Fibroblast of skin of right quadriceps (primary cell): ENCODE results near the gene PACS2.
"Not testable (repeated sequence)": the region's sequence is repeated elsewhere in the genome, so short reads cannot be mapped to it uniquely, and the experiment has no call there.

Source experiments
- DNase-seq: peaks from one replicate; pipeline ENCODE4 v3.0.0-alpha.2; 2013

The PACS2 gene

DNA sequence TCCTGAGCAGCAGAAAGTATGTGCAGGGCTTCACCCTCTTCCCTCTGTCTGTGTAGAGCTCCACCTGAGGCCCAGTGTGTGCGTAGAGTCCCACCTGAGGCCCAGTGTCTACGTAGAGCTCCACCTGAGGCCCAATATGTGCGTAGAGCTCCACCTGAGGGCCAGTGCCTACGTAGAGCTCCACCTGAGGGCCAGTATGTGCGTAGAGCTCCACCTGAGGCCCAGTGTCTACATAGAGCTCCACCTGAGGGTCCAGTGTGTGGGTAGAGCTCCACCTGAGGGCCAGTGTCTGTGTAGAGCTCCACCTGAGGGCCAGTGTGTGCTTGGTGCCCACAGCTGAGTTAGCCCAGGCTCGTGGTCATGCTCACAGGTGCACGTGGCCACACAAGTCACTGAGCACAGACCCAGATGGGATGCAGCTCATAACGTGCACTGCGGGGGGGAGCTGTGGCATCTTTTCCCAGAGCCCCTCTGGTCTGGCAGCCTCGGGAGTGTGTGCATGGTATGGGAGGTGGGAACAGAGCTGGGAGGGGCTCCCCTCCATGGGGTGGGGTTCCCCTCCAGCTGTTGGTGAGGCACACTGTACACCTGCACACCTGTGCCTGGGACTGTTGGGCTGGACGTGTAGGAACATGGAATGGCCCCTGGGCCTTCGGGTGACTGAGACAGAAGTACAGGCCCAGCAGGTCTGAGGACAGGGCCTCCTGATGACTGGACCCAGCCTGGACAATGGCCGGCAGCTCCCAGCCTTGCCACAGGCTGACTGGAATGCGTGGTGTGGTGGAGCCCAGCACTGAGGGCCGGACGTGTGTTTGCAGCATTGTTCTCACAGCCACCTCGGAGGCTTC, 20.1 kb downstream of the PACS2 start:
- DNase-seq = no peak

DNA sequence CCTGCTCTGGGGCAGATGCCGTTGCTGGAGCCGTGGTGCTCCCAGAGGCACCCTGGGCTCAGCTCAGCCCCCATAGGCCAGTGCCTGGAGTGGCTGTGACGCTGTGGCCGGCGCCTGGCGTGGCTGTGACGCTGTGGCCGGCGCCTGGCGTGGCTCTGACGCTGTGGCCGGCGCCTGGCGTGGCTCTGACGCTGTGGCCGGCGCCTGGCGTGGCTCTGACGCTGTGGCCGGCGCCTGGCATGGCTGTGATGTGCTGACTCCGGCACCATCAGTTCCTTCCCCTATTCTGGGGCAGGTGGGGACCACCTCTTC, 20.6 kb downstream of the PACS2 start:
- not testable (repeated sequence) for DNase-seq

DNA sequence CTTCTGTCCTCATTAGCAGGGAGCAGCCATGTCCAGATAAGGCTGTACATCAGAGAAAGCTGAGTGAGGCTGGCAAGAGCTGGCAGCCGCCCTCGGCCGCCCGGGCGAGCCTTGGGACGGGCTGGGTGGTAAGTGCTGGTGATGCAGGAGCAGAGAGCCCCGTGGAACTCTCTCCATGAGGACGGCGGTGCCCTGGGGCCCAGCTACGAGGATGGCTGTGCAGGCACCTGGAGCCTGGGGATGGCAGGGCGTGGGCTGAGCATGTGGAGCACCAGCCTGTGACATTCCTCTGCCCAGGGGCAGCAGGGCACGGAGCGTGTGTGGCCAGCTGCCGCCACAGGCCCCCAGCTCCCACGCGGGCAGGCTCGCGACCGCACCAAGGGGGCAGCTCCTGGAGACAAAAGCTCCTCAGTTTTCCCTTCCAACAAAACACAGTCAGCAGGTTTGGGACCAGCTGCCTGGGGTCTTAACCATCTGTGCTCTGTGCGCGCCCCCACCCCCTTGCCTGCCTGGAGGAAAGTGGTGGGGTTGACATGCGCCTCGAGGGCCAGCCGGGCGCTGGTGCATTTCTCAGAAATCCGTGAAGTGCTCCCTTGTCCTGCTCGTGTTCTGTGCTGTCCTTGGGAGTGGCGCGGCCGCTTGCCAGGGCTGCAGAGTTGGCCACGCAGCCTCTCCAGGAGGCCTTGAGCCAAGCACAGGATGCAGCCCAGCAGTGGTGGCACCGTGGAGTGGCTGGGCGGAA, 21.4 kb downstream of the PACS2 start:
- no peak for DNase-seq

DNA sequence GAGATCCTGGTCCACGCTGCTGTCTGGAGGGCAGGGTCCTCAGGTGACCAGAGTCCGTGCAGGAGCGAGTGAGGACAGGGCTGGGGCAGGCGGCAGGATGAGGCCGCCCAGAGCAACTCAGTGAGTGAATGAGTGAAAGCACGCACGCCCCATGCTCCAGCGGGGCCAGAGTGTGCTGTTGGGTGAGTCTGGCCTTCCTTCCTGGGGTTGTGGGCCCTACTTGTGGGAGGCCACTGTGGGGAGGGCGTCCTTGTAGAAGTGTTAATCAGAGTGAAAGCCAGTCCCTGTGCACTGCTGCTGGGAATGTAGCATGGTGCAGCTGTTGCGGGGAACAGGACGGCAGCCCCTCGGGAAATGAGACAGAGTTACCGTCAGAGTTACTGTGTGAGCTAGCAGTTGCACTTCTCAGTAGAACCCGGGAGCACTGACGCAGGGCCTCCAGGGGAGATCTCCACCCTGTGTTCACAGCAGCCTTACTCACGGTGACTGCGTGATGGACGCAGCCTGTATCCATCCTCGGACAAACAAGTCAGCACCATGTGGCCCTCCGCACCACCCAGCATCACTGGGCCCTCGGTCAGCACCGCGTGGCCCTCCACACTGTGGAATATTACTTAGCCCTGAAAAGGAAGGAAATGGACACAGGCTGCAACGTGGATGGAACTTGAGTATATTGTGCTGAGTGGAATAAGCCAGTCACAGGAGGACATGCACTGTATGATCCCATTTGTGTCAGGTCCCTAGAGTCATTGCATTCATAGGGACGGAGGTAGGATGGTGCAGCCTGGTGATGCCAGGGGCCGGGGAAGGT, 22.1 kb downstream of the PACS2 start:
- no peak for DNase-seq

DNA sequence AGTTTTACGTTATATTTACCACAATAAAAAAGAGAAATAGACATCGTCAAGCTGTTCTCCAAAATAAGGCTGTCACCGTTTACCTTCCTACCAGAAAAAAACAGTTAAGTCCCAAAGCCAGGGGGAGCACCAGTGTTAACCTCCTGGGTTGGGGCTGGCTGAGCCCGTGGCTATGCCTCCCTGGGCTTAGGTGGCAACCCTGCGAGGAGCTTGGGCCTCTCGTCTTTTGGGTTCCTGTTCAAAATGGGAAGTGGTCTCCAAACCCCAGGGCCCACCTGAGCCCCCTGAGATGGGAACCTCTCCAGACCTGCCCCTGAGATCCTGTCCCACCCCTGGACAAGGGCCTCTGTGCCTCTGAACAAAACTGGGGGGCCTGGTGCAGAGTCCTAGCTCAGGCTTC, 22.9 kb downstream of the PACS2 start:
- DNase-seq = no peak

DNA sequence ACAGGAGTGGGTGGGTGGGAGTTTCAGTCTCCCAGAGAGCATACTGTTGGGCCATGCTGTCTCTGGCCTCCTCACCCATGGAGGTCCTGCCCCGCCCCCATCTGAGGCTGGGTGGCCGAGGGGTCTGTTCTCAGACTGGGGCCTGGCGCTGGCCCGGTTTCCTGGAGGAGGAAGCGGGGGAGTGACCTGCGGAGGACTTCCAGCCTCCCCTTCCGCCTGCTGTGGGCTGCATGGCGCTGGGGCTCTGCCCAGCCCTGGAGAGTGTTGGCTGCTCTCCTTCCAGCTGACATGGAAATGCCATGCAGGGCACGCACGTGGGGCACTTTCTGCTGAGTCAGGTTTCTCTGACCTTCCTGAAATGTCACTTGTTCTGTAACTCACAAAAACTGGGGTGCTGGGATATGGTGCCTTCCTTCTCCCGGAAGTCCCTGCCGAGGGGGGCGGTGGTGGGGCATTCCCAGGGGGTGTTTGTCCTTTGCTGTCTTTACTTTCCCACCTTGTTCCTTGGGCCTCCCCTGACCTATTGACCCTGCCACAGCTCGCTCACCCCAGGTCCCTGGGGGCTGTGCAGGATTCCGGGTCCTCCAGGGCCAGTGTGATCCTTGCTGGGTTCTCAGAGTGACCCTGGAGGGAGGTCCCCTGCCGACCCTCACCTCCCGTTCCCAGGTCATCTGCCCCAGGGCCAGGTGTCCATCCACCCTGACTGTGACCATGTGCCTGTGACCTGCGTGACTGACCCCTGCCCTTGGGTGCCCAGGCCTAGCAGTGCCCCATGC, 23.6 kb downstream of the PACS2 start:
- no peak for DNase-seq

DNA sequence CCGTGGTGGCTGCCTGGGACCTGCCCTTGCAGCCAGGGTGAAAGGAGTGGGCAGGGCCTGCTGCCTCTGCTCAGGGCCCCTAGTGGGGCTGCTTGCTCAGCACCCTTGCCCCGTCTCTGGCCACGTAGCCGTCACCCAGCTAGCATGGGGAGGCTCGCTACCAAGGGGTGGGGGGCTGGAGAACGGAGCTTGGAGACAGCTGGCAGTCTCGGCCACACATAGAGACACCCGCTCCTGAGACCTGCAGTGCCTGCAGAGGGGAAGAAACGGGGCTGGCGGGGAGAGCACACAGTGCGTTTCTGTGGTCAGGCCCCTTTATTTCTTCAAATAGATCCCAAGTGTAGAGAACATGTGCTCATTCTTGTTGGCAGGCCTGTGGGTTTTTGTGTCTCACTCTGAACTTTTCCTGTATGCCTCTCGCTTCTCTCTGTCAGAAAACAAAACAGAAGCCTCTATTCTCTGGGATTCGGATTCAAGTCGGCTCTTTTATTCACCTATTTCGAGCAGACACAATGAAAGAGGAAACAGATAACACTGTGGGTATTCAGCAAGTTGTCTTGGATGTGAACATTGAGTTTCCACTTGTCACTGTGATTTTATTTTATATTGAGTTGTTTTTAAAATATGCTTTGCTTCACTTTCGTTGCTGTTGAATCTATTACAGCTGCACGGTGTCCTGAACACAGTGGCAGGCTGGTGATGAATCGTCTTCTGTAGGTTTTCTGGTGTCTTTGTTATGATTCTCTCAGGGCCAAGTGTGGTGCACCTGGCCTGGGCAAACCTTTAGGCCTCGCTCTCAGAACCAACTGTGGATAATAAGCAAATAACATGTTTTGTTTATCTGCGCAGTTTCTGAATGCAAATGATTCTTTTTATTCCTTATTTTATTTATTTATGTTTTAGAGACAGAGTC, 26.5 kb downstream of the PACS2 start:
- no peak for DNase-seq

DNA sequence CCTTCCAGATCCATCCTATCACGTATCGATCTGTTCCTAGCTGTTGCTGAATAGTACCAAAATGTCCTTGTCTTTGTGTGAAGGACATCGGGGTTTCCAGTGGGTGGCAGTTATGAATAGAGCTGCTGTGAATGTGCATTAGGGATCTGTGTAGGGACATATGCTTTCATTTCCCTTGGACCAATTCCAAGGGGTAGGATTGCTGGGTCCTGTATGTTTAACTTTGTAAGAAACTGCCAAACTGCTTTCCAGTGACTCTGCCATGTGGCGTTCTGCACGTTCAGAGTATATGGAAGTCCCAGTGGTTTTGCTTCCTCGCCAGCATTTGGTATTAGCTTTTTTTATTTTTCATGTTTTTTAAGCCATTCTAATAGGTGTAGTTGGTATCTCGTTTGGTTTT, 28.6 kb downstream of the PACS2 start:
- DNase-seq = peak; percentile 15

DNA sequence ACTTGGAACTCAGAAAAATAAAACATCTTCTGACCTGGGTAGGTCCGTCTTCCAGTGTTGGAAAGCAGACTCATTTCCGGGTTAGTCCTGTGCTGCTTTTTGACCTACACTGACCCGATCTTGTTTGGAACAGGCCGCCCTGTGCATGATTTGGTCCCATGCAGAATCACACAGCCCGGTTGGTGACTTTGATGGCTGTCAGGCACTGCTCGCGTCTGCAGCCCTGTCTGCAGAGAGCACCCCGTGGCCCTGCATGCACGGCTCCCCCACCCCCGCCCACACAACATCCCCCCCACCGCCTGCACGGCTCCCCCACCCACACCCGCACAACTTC, 31.6 kb downstream of the PACS2 start:
- no peak for DNase-seq

DNA sequence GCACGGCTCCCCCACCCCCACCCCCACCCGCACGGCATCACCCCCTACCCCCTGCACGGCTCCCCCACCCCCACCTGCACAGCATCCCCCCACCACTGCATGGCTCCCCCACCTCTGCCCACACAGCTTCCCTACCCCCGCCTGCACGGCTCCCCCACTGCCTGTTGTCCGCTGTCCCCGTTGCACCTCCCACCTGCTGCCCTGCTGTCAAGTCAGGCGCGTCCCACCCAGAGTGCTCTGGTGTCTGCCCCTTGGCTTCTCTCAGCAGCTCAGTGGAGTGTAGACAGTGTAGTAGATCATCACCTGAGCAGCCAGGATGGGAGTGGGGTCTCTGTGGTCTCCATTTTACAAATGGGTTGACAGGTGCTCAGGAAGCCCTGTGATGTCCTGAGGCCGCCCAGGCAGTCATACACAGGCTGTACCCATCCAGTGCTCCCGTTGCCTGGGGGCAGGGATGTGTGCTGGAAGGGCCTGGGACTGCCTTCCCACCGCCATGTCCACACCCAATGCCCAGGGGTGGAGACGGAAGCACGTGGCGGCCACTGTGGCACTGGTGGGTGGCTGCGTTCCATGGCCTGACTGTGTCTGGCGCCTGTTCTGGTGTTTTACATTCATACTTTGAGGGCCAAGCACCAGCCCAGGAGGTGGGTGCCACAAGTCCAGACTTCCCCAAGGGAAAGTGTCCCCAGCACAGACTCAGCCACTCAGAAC, 32.5 kb downstream of the PACS2 start:
- DNase-seq = no peak

DNA sequence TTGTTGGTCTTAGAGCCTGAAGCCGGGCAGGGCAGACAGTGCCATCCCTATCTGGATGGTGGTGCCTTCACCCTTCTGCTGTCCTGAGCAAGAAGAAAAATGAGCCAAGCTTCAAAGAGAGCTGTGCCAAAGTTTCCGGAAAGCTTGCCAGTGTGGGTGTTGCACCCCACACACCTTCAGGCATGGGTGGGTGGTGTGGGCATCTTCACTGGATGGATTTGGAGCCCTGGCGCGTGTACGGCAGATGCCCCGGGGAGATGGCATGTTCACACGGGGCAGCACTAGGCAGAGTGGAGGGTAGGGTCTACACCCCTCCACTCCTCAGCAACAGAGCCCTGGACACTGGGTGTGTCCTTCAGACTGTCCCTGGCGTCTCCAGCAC, 33.0 kb downstream of the PACS2 start:
- DNase-seq = no peak

DNA sequence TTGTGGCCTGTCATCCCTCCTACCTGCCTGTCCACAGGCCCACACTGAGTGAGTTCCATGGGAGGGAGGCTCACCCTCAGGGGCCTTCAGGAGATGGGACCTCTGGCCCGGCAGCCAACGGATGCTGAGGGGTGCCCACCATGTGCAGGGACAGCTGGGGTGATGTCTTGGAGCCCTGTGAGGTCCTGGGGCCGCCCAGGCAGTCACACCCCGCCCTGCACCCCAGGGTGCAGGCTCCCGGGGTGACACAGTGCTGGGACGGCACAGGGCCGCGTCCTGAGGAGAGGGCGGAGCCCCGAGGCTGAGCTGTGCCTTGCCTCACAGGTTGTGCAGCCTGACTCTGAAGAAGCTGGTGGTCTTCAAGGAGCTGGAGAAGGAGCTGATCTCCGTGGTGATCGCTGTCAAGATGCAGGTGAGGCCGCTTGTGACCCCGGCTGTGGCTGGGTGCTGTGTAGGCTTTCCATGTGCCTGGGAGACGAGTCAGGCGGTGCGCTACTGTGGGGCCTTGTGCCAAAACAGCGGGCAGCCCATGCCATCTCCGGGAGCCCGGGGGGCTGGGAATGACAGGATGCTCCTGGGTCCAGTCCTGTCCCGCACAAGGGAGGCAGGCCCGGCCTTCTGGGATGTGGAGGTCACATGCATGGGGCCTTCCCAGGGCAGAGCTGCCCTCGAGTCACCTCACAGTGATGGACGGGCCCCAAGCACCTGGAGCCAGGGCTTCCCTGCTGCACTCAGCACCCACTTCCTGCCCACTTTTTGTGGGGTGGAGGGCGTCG, 33.8 kb downstream of the PACS2 start:
- no peak for DNase-seq

DNA sequence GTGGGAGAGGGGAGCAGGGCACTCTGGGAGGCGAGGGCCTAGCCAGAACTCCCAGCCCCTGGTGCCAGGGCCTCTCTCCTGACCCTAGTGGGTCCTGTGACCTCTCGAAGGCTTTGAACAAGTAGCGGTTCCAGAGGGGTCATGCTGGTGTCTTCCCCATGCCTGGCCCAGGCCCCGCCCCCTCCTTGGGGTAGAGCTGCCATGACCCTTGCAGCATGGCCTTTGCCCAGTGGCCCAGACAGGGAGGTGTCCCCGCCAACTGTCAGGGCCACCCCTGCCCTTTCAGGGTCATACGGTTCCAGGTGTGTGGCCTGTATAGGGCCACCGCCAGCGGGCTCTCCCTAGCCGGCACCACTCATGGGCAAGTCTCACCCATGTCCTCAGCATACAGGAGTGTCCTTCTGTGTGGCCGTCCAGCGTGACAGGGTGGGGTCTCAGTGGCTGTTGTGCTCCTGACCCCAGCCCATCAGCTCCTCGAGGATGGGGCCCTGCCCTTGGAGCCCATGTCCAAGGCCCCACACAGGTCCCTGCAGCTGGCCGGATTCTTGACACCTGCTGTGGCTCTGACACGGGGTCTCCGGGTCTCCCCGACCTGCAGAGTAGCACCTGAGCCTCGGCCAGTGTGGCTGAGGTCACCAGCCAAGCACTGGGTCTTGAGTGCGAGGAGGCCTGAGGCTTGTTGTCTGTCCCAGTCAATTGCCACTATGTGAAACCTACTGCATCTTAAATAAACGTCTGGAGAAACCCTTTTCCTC, 34.6 kb downstream of the PACS2 start:
- no peak for DNase-seq

DNA sequence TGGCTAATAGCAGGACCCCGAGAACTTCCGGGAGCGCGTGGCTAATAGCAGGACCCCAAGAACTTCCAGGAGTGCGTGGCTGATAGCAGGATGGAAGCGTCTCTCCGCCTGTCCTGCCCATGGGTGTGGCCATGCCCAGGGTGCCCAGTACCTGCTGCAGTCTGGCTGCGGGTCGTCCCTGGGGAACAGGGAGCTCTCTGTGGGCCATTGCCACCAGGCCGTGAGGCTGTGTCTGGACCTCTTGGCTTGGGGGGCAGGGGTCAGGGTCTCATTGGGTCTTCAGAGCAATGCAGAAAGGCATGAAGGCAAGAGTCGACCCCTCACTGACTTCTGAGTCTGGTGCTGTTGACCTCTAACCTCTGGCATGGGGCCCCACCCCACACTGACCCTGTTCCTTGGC, 35.4 kb downstream of the PACS2 start:
- no peak for DNase-seq

DNA sequence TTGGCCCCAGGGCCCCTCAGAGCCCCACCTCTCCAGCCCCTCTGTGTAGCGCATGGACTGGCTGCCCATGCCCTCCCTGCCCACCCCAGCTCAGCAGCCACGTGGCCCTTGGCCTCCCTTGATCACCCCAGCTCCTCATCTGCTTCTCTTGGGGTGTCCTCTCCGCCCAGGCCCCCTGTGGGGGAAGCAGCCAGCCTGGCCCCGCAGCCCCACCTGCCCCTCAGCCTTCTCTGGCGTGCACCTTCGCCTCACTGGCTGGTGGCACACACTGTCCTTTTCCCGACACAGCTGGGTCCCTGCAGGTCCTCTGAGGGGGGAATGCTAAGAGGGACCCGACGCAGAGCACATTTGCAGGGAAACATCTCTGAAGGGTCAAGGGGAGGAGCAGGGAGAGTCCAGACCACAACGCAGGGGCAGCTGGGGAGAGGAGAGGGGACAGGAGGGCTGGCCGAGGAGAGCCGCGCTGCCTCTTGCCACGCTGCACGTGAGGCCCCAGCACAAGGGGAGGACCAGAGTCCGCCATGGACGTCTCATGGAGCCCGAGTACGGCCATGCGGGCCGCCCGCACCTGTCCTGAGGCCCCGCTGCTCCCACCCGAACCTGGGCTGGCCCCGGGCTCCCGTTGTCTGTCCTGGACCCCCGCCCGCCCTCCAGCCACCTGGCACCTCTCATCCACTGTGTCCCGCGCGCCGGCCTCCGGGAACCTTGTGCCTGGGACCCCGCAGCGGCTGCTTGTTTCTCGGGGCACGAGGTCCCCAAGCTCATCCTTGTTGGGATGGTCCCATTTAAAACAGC, 36.1 kb downstream of the PACS2 start:
- no peak for DNase-seq

DNA sequence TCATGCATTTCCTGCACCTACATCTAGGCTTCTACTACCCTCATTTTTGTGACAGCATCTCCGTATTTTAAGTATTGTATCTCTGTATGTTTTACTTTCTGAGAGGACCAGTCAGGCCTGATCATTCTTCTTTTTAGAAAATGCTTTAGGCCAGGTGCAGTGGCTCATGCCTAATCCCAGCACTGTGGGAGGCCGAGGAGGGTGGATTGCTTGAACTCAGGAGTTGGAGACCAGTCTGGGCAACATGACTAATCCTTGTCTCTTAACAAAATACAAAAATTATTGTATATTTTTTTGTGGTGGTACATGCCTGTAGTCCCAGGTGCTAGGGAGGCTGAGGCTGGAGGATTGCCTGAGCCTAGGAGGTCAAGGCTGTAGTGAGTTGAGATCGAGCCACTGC, 36.9 kb downstream of the PACS2 start:
- no peak for DNase-seq

DNA sequence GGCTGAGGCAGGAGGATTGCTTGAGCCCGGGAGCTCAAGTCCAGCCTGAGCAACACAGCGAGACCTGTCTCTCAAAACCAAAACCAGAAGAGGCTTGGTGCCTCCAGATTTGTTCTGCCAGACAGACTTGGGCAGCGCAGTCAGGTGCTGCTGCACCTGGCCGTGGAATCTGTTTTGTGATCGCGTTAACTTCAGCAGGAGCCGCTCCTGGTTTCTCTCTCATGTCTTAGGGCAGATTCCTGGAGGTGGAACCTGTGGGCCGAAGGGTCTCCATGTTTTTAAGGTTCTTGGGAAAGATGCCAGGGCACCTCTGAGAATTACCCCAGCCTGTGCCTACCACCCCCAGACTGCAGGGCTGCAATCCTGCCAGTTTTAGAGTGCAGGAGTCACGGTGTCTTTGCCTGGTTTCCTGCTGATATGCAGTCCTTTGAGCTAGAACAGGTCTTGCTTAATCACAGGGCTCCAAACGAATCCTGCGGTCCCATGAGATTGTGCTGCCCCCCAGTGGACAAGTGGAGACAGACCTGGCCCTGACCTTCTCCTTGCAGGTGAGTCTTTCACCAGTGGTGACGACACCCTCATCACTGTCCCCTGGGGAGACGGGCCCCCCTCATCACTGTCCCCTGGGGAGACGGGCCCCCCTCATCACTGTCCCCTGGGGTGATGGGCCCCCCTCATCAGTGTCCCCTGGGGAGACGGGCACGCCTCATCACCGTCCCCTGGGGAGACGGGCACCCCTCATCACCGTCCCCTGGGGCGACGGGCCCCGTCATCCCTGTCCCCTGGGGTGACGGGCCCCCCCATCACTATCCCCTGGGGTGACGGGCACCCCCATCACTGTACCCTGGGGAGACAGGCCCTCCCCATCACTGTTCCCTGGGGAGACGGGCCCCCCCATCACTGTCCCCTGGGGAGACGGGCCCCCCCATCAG, 37.6 kb downstream of the PACS2 start:
- DNase-seq = peak; percentile 76

DNA sequence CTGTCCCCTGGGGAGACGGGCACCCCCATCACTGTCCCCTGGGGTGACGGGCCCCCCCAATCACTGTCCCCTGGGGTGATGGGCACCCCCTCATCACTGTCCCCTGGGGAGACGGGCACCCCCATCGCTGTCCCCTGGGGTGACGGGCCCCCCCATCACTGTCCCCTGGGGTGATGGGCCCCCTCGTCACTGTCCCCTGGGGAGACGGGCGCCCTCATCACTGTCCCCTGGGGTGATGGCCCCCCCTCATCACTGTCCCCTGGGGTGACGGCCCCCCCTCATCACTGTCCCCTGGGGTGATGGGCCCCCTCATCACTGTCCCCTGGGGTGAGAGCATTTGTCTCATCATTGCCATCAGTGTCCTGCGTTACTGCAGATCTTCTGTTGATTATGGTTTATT, 38.6 kb downstream of the PACS2 start:
- no peak for DNase-seq
